RKO (cell line): Measurements from ENCODE around the gene ITPKB.

Source experiments
- DNase-seq: peaks from one replicate; pipeline ENCODE4 v3.0.0-alpha.2; 2016; ENCODE audit warnings: low spot score

ITPKB gene

GRCh38 chr1:226685196-226685820, 53.8 kb downstream of the ITPKB start:
- no peak for DNase-seq

- no peak for DNase-seq
Observed at GRCh38 chr1:226684026-226684425, 55.1 kb downstream of the ITPKB start.

GRCh38 chr1:226682871-226683814, 55.9 kb downstream of the ITPKB start:
- no peak for DNase-seq

GRCh38 chr1:226681652-226682493, 57.2 kb downstream of the ITPKB start:
- no peak for DNase-seq

GRCh38 chr1:226680653-226681052, 58.4 kb downstream of the ITPKB start:
- DNase-seq: no peak

- DNase-seq: no peak
Observed at GRCh38 chr1:226679853-226680516, 59.1 kb downstream of the ITPKB start.

GRCh38 chr1:226679262-226679661, 59.8 kb downstream of the ITPKB start:
- DNase-seq: no peak

GRCh38 chr1:226678701-226679100, 60.4 kb downstream of the ITPKB start:
- DNase-seq: no peak

- DNase-seq: no peak
Observed at GRCh38 chr1:226678251-226678650, 60.8 kb downstream of the ITPKB start.

GRCh38 chr1:226677027-226678020, 61.8 kb downstream of the ITPKB start:
- DNase-seq: no peak

- DNase-seq: no peak
Observed at GRCh38 chr1:226676381-226676780, 62.7 kb downstream of the ITPKB start.

- DNase-seq: no peak
Observed at GRCh38 chr1:226675715-226676357, 63.2 kb downstream of the ITPKB start.

GRCh38 chr1:226674892-226675714, 64.0 kb downstream of the ITPKB start:
- DNase-seq: no peak

- DNase-seq: no peak
Observed at GRCh38 chr1:226672339-226672762, 66.7 kb downstream of the ITPKB start.

- no peak for DNase-seq
Observed at GRCh38 chr1:226671277-226671676, 67.8 kb downstream of the ITPKB start.

- no peak for DNase-seq
Observed at GRCh38 chr1:226670073-226670472, 69.0 kb downstream of the ITPKB start.

- no peak for DNase-seq
Observed at GRCh38 chr1:226668173-226668560, 70.9 kb downstream of the ITPKB start.

- no peak for DNase-seq
Observed at GRCh38 chr1:226666692-226667091, 72.4 kb downstream of the ITPKB start.

GRCh38 chr1:226666164-226666506, 72.9 kb downstream of the ITPKB start:
- DNase-seq: no peak
